HUES6 (cell line): ENCODE results near the gene CAPN7.

Experiments used
- H3K27ac ChIP-seq: 2 replicates; pipeline ENCODE4 v1.7.0; 2013; ENCODE audit warnings: low read depth, mild to moderate bottlenecking, low read length, inconsistent platforms
- H3K27me3 ChIP-seq: 2 replicates; pipeline ENCODE4 v1.6.1; 2013; ENCODE audit warnings: low read length; ENCODE audit not compliant: control insufficient read depth, insufficient read depth
- H3K36me3 ChIP-seq: 2 replicates; pipeline ENCODE4 v1.6.1; 2013; ENCODE audit warnings: low read length; ENCODE audit not compliant: control insufficient read depth, insufficient read depth
- H3K4me1 ChIP-seq: 2 replicates; pipeline ENCODE4 v1.6.1; 2013; ENCODE audit warnings: low read length; ENCODE audit not compliant: control insufficient read depth, insufficient read depth
- H3K4me3 ChIP-seq: 2 replicates; pipeline ENCODE4 v1.5.1; 2013; ENCODE audit warnings: low read depth, low read length
- H3K9ac ChIP-seq: one replicate; pipeline ENCODE4 v1.6.1; 2013; ENCODE audit warnings: mild to moderate bottlenecking, low read length
- H3K9me3 ChIP-seq: 2 replicates; pipeline ENCODE4 v1.6.1; 2013; ENCODE audit warnings: low read depth, low read length; ENCODE audit not compliant: control insufficient read depth, insufficient read depth

The CAPN7 gene

DNA sequence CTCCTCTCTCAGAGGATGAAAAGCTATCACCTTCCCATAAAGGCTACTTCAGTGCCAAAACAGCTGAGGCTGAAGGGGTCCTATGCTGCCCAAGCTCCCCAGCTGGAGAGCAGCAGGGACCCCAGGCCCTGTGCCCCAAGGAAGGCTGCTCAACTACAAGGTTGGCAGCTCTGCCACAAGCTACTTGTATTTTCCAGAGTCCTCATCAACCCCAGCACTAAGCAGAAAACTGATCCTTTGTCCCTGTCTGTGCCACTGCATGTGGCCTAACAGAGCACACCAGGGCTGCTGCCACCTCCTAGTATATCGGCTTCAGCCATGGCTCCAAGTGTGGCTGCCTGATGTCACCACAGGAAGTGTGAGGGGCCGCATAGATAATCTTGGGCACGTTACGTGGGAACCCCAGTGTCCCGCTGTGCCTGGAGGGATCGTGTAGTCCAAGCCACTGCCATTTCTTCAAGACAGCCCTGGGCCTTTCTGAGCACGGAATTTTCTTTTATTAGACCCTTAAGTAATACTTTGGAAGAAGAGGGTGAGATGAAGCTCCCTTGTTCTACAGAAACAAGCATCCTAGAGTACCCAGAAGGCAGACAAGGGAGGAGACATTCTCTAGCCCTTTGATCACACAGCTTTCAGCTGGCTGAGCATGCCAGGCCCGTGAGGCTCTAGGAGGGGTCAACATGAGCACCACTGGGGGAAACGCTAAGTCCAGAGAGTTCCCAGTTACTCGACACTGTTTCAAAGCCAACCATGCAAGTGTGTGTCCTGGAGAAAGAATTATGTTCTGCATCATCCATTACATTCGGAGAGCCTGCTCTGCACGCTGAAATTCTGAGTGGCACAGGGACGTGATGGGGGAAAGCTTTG lies 60.7 kb downstream of the CAPN7 start:
- no peaks in the 10 kb centered on the region for H3K27me3 ChIP-seq
- peaks cover 26% of the 10 kb centered on the region for H3K4me1 ChIP-seq
- H3K9me3 ChIP-seq: no peaks in the 10 kb centered on the region

GRCh38 chr3:15267502-15267901 lies 61.5 kb downstream of the CAPN7 start:
- Histone ChIP-seq H3K9me3 (no peaks in the 10 kb centered on the region), H3K4me1 (peaks cover 32% of the 10 kb centered on the region), H3K36me3 (no peaks in the 10 kb centered on the region), H3K27ac (no peak overlapping the region), H3K4me3 (no peak overlapping the region), H3K9ac (no peak overlapping the region), H3K27me3 (no peaks in the 10 kb centered on the region)

More for the DNA sequence above, 60.7 kb downstream of the CAPN7 start:
- Histone ChIP-seq H3K36me3 (no peaks in the 10 kb centered on the region), H3K9ac (no peak overlapping the region), H3K4me3 (no peak overlapping the region), H3K27ac (no peak overlapping the region)

DNA sequence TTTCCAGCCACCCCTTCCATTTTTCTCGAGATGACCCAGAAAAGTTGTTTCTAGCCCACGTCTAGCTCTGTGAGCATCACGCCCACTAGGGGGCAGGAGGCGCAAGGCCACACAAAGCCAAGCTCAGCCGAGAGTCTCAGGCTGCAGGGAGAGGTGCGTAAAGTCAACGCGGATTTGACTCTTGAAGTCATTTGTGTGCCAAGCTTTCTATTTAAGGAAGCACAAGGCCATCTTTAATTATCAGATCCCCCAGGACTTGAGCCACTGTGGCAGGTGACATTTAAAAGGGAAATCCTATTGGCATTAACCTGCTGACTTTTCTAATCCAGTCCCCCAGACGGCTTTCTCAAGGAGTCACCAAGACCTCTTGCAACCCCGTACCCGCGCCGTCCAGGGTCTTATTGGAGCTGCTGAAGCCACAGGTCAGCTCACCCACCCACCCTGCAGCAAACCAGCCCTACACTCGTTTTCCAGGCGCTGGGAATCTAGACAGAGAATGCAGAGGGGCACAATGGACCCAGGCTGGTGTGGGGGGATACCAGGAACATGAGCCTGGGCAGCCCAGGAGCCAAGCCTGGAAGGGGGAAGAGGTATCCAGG lies 62.1 kb downstream of the CAPN7 start:
- Histone ChIP-seq H3K9me3 (no peaks in the 10 kb centered on the region), H3K9ac (no peak overlapping the region), H3K4me3 (no peak overlapping the region), H3K27me3 (no peaks in the 10 kb centered on the region), H3K4me1 (peaks cover 32% of the 10 kb centered on the region), H3K27ac (no peak overlapping the region), H3K36me3 (no peaks in the 10 kb centered on the region)

DNA sequence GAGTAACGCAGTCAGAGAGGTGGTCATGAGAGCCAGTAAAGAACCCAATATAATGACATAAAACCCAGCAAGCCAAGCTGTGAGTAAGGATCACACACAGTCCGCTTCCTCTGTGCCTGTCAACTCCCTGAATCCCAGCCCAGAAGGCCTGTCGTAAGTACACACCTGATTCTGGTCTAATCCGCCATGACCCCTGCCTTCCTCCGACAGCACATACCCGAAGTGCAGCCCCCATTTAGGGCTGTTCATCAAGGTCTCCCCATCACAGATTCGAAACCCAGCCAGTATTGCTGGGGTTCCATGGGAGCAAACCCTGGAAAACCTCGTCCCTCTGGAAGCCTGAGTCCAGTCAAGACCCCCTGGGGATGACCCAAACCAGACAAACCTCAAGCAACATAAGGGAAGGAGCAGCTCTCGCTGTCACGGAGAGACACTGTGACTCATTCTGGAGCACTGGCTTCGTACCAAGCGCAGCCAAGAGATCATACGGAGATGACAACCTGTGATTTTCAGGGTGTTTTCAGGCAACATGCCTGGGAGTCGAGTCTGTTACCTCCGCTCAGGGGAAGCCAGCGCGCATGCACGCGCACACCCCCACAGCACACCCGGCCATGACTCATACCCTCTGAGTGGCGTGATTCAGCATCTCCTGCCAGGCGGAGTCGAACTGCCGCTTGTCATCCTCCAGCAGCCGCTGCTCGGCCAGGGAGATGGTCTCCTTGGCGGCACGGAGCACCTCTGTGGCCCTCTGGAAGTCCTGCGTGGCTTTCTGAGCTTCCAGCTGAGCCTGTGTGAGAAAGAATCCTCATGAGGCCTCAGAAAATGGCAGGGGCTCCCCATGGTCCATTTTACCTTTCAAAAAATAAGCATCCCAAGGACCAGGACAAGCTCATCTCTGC lies 63.3 kb downstream of the CAPN7 start:
- H3K27me3 ChIP-seq: no peaks in the 10 kb centered on the region
- peaks cover 32% of the 10 kb centered on the region for H3K4me1 ChIP-seq
- peak overlapping the region; percentile 10 for H3K9ac ChIP-seq
- H3K36me3 ChIP-seq: no peaks in the 10 kb centered on the region
- H3K27ac ChIP-seq: no peak overlapping the region; the same call in 1 of the 2 replicates
- no peaks in the 10 kb centered on the region for H3K9me3 ChIP-seq
- no peak overlapping the region for H3K4me3 ChIP-seq

DNA sequence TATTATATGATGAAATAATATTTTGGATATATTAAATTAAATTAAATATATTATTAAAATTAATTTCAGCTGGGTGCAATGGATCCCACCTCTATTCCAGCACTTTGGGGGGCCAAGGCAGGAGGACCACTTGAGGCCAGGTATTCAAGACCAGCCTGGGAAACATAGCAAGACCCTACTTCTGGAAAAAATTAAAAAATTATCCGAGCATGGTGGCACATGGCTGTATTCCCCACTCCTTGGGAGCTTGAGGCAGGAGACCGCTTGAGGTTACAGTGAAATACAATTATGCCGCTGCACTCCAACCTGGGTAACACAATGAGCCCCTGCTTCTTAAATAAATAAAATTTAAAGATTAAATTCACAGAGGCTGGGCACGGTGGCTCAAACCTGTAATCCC lies 65.0 kb downstream of the CAPN7 start:
- Histone ChIP-seq H3K36me3 (no peaks in the 10 kb centered on the region), H3K9ac (no peak overlapping the region), H3K27me3 (no peaks in the 10 kb centered on the region), H3K27ac (no peak overlapping the region), H3K9me3 (no peaks in the 10 kb centered on the region), H3K4me3 (no peak overlapping the region), H3K4me1 (peaks cover 32% of the 10 kb centered on the region)

- no peaks in the 10 kb centered on the region for H3K36me3 ChIP-seq
- no peak overlapping the region for H3K9ac ChIP-seq
- H3K9me3 ChIP-seq: no peaks in the 10 kb centered on the region
- H3K4me1 ChIP-seq: peaks cover 32% of the 10 kb centered on the region
- H3K4me3 ChIP-seq: no peak overlapping the region
- H3K27me3 ChIP-seq: no peaks in the 10 kb centered on the region
- H3K27ac ChIP-seq: no peak overlapping the region
Observed at GRCh38 chr3:15271785-15272381, 65.8 kb downstream of the CAPN7 start.

GRCh38 chr3:15272426-15273196 lies 66.6 kb downstream of the CAPN7 start:
- Histone ChIP-seq H3K27me3 (no peaks in the 10 kb centered on the region), H3K36me3 (no peaks in the 10 kb centered on the region), H3K4me3 (no peak overlapping the region), H3K9me3 (no peaks in the 10 kb centered on the region), H3K27ac (no peak overlapping the region), H3K4me1 (peaks cover 35% of the 10 kb centered on the region), H3K9ac (no peak overlapping the region)

- H3K4me3 ChIP-seq: no peak overlapping the region
- no peaks in the 10 kb centered on the region for H3K9me3 ChIP-seq
- H3K27me3 ChIP-seq: no peaks in the 10 kb centered on the region
- no peak overlapping the region for H3K27ac ChIP-seq
- H3K9ac ChIP-seq: no peak overlapping the region
- H3K4me1 ChIP-seq: peaks cover 38% of the 10 kb centered on the region
- H3K36me3 ChIP-seq: no peaks in the 10 kb centered on the region
Observed at GRCh38 chr3:15273227-15273626, 67.2 kb downstream of the CAPN7 start.

DNA sequence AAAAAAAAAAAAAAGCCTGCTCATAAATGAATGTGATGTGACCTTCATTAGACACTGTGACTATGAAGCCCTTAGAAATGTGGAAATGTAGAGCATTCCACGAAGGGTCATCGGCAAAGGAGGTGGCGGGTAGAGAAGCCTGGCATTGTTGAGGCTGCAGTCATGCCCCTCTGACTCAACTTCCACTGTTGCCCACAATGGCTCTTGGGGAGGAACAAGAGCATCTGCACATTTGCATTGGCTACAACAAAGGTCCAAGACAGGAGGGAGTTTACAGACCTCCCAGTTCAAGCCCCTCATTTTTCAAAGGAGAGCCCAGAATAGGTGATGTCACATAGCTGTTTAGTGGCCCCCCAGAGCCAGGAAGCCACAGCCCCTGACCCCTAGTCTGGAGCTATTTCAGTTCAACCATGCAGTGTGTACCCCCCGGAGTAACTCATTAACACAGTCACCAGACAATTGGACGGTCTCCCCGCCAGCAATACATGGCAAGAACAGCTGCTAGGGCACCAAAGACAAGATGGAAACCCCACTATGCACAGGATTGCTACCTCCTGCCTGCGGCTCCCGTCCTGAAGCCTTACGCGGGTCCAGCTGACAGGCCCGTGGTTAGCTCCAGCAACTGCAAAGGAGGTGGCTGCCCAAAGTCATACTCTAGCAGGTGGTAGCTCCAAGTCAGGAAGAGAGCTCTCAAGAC lies 70.1 kb downstream of the CAPN7 start:
- no peaks in the 10 kb centered on the region for H3K36me3 ChIP-seq
- no peak overlapping the region for H3K27ac ChIP-seq
- H3K27me3 ChIP-seq: no peaks in the 10 kb centered on the region
- no peak overlapping the region for H3K9ac ChIP-seq
- no peaks in the 10 kb centered on the region for H3K9me3 ChIP-seq
- H3K4me1 ChIP-seq: peaks cover 24% of the 10 kb centered on the region
- no peak overlapping the region for H3K4me3 ChIP-seq
